HG02678 (cell line): ENCODE results near the gene RHOT1.
"Not testable (repeated sequence)": the region's sequence is repeated elsewhere in the genome, so short reads cannot be mapped to it uniquely, and the experiment has no call there.

ENCODE experiments used
- ATAC-seq: cut with Tn5 transposase; IDR thresholded peaks from one replicate; pipeline ENCODE4 v1.9.1; 2021; ENCODE audit warnings: mild to moderate bottlenecking, moderate library complexity; ENCODE audit not compliant: unreplicated experiment

The RHOT1 gene

GRCh38 chr17:32222621-32223020, 80.3 kb downstream of the RHOT1 start:
- no peak for ATAC-seq

- no peak for ATAC-seq
These were observed 81.4 kb downstream of the RHOT1 start for GRCh38 chr17:32223703-32224102.

DNA sequence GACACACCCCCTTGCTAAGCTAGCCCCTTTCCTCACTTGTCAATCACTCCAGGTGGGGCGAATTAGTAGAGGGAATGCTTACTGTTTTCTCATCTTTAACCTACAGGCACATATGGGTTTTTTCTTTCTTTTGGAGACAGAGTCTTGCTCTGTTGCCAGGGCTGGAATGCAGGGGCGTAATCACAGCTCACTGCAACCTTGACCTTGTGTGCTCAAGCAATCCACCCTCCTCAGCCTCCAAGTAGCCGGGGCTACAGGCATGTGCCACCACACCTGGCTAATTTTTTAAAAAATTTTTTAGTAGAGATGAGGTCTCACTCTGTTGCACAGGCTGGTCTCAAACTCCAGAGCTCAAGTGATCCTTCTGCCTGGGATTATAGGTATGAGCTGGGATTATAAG, 84.6 kb downstream of the RHOT1 start:
- ATAC-seq, result no peak

DNA sequence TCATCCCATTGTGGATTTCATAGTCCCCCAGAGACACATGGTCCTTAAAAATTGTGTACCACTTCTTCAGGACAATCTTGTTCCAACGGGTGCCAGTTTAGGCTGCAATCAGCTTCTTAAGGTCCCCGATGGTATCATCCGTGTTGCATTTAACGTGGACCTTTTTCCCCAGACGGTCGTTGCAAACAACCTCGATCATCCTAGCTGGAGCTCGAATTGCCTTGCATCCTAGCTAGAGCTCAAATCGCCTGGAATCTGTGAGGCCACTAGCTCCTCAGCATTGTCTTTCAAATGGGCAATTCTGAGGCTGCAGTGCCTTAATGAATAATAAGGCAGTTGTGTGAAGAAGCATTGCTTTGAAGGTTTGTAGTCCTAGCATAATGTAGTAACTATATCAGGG, 85.6 kb downstream of the RHOT1 start:
- ATAC-seq, result no peak

DNA sequence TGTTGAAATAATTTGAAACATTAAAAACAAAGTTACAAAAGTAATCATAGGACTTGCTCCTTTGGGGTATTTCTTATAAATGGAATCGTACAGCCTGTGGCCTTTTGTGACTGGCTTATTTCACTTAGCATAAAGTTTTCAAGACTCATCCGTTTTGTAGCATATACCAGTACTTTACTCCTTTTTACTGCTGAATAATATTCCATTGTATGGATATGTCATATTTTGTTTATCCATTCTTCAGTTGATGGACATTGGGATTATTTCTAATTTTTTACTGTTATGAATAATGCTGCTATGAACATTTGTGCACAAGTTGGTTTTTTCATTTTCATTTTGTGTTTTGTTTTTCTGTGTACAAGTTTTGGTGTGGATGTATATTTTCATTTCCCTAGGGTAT, 93.3 kb downstream of the RHOT1 start:
- no peak for ATAC-seq

GRCh38 chr17:32239456-32239855, 97.2 kb downstream of the RHOT1 start:
- ATAC-seq, result no peak

- no peak for ATAC-seq
These were observed 98.4 kb downstream of the RHOT1 start for GRCh38 chr17:32240750-32241149.

DNA sequence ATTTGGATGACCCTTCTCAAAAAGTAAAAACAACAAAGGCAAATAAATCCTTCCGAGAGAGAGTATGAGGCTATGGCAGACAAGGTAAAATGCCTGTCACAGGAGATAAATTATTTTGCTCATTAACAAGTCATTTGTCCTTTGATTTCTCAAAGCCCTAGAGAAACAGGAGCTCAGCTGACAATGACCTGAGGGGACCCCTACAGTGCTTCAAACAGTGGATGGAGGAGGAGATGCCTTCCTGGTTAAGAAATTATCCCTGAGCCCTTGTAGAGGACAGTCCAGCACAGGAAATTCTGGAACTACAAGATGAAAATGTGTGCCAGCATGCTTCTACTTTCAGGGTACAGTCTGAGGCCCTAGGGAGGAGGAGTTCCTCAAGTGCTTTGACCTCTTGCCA, 99.3 kb downstream of the RHOT1 start:
- no peak for ATAC-seq

DNA sequence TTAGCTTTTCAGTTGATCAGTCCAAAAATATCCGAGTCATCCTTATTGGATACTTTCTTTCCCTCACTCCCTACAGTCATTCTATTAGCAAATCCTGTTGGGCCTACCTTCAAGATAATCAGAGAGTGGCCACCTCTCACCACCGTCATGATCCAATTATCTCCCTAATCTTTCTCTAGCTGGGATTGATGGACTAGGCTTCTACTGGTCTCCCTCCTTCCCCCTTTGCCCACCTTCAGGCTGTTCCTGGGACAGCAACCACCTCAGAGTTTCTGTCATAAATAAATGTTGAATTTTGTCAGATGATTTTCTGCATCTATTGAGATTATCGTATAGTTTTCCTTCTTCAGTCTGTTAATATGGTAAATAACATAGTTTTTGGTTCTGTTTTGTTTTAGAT, 107.2 kb downstream of the RHOT1 start:
- no peak for ATAC-seq

- ATAC-seq, result no peak
These were observed 110.9 kb downstream of the RHOT1 start for GRCh38 chr17:32253117-32253611.

DNA sequence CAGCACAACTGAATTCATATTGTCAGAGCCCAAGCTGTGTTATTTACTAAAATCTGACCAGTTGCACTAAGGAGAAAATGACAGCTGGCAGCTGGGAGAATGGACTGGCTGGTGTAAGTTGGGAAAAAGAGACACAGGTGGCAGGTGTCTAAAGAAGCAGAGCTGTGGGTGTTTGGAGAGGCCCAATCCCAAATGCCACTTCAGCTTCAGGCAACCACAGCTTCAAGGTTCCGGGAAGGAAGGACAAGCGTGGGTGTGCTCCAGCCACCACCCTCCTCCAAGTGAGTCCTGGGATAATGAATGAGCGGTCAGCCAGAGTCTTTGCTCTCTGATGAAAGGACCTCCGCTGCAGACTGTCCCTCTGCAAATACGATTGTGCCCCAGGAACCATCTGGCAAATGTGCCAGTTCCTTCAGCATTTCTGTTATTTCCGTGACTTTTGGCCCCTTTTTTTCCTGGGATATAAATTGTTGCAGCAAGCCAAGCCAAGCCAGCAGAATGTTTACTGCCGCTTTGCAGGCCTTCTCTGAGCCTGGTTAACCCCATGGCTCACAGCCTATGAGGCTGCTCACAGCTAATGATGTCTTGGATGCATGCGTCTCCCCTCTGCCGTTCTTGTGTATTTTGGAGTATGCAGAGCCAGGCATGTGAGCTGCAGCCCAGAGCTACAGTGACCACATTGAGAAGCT, 113.9 kb downstream of the RHOT1 start:
- ATAC-seq, result no peak

DNA sequence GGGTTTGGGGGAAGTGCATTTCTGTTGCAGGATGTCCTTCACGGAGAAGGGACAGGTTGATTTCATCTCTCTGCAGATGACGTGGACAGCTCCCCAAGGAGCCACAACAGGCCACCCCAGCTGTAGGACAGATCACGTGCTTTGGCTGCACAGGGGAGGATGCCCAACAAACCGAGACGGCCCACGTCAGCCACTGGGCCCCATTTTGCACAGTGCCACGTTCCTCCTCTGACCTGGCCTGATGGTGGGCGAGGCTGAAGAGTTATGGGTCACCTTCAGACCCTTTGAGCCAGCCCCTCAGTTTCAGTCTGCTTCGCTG, 114.4 kb downstream of the RHOT1 start:
- ATAC-seq, result no peak

GRCh38 chr17:32258383-32259140, 116.3 kb downstream of the RHOT1 start:
- no peak for ATAC-seq

- ATAC-seq, result no peak
These were observed 117.3 kb downstream of the RHOT1 start for GRCh38 chr17:32259586-32259985.

DNA sequence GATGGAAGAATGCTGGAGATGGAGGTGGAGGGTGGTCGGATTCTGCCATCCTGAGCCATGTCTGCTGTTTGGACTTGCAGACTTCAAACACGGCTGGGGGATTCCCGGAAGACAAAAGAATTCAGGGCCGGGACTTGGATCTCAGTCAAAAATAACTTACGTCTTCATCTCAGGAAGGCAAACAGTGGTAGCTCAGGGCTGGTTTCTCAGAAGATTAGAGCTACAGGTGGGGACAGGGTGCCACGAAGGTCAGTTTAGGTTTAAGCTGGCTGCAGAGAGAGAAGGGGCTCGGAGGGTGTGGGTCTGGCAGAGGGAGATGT, 119.1 kb downstream of the RHOT1 start:
- ATAC-seq, result no peak

DNA sequence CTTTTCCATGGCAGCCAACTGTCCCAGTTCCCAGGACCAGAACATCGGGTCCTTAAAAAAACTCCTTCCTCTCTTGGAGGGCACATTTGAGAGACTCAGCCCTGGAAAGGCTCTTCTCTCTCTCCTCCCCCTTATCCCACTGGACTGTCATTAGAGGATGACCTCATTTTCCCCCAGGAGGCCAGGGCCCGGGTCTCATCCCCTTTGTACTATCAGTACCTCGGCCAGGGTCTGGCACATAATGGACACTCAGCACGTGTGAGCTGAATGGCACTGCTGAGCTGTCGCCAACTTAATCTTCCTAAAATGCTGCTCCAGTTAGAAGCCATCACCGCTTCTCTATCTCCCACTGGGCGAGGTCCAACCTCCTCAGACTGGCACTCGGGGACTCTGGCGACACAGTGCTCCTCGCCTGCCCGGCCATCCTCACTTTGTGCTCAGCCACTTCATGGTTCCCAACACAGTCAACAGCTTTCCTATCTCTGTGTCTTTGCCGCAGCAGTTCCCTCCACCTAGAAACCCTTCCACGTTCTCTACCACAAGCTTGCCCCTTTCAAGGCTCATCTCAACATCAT, 119.7 kb downstream of the RHOT1 start:
- no peak for ATAC-seq

- ATAC-seq, result not testable (repeated sequence)
These were observed 121.2 kb downstream of the RHOT1 start for GRCh38 chr17:32263515-32263914.

GRCh38 chr17:32264140-32264799, 122.0 kb downstream of the RHOT1 start:
- ATAC-seq, result no peak

DNA sequence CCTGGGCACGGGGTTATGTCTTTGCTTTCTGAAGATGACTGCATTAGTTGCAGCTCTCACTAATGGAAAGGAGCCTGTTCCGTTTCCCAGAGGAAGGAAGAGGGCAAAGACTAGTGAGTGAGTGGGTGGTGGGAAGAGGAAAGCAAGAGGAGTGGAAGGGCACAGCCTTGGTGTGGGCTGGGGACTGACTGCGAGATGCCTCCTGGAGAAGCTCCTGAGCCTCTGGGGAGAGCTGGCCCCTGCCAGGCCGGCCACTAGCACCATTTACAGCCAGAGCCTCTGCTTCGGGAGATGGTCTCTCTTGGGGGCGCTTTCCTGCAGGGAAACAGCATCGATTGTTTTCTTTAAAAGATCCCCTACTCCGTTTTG, 122.5 kb downstream of the RHOT1 start:
- ATAC-seq, result no peak

- ATAC-seq, result no peak
These were observed 123.1 kb downstream of the RHOT1 start, which contains the start of gene RHBDL3 for GRCh38 chr17:32265192-32265923. Gene RHBDL3 (plus strand): TSS chr17:32265832. CDS start chr17:32266190, 358 bp downstream.

GRCh38 chr17:32266051-32266388, 123.7 kb downstream of the RHOT1 start:
- ATAC-seq, result no peak
